Tibial nerve (tissue), 4 donors: ENCODE results near the gene MBD3. TPM values are rescaled to one million over a fixed set of nuclear protein-coding genes. Genes with fewer than 3 reads are reported as not detected.

ENCODE experiments used
- DNase-seq, 2 donors: peaks; one replicate each; pipeline ENCODE4 v3.0.0-alpha.2; 2019; ENCODE audit warnings: low spot score in 2 of 2
- H3K27ac ChIP-seq, 4 donors: fragments of 200-600 bp; sonication (generic) in 3 of 4; one replicate each; pipeline ENCODE4 v1.5.1; 2017 to 2019; ENCODE audit warnings: mild to moderate bottlenecking in 1 of 4
- H3K27me3 ChIP-seq, 2 donors: fragments of 200-600 bp; sonication (generic) in 1 of 2; one replicate each; pipeline versions ENCODE4 v1.5.1 to v1.6.0; 2017 to 2019
- H3K36me3 ChIP-seq, 3 donors: fragments of 200-600 bp; sonication (generic); one replicate each; pipeline ENCODE4 v1.5.1; 2018 to 2019
- H3K4me1 ChIP-seq, 4 donors: fragments of 200-600 bp; sonication (generic) in 3 of 4; one replicate each; pipeline ENCODE4 v1.5.1; 2017 to 2019
- H3K4me3 ChIP-seq, 4 donors: fragments of 200-600 bp; sonication (generic) in 3 of 4; one replicate each; pipeline ENCODE4 v1.5.1; 2017 to 2019; ENCODE audit warnings: mild to moderate bottlenecking in 1 of 4, moderate library complexity in 1 of 4
- H3K9me3 ChIP-seq, 4 donors: fragments of 200-600 bp; sonication (generic) in 3 of 4; one replicate each; pipeline ENCODE4 v1.5.1; 2017 to 2019
- CTCF ChIP-seq, 5 experiments: fragments of 200-600 bp in 3 of 5; fragments of 450-650 bp in 2 of 5; sonication (generic) in 3 of 5; IDR thresholded peaks; one replicate each; pipeline ENCODE4 v1.5.1; 2016 to 2019; ENCODE audit warnings: antibody characterized with exemption in 5 of 5, mild to moderate bottlenecking in 3 of 5, moderate library complexity in 2 of 5
- EP300 ChIP-seq, 2 donors: sonication (generic); formaldehyde crosslinking; IDR thresholded peaks; one replicate each; pipeline ENCODE4 v1.6.1; 2017; ENCODE audit warnings: antibody characterized with exemption in 2 of 2, mild to moderate bottlenecking in 1 of 2
- POLR2A ChIP-seq, 2 donors: fragments of 450-650 bp; IDR thresholded peaks; one replicate each; pipeline ENCODE4 v1.6.1; 2017; ENCODE audit warnings: antibody characterized with exemption in 2 of 2, mild to moderate bottlenecking in 2 of 2, moderate library complexity in 2 of 2
- WGBS, 2 donors: methylation state at CpG; one replicate each; pipeline ENCODE4 v1.1.5; 2018; 5-methylcytosine and 5-hydroxymethylcytosine counted together
- total RNA-seq, 4 donors: library from RNA; depleted of rRNA; stranded (reverse); fragments of >200 nt; gene quantifications; one replicate each; pipeline ENCODE4 v1.1.0, GENCODE V29; 2016

The MBD3 gene
- total RNA-seq, 4 donors from 2014 or later = 62.9 to 144 (median 91.4) TPM

GRCh38 chr19:1610579-1610978, 17.9 kb upstream of the MBD3 start:
- H3K27ac ChIP-seq = no peak overlapping the region
- H3K36me3 ChIP-seq = peaks cover 7 to 62% (median 12%) of the 10 kb centered on the region in 3 donors
- H3K9me3 ChIP-seq = no peaks in the 10 kb centered on the region
- DNase-seq = no peak
- no peak for TF ChIP-seq CTCF (IDR thresholded peaks at IDR 0.05)
- TF ChIP-seq POLR2A (IDR thresholded peaks at IDR 0.05) = no peak
- TF ChIP-seq EP300 (IDR thresholded peaks at IDR 0.05) = no peak
- H3K27me3 ChIP-seq = no peaks in the 10 kb centered on the region
- peaks cover 0 to 9% (median 6%) of the 10 kb centered on the region in 4 donors for H3K4me1 ChIP-seq
- 81 to 83% methylated on average over 10 to 11 of the region's 11 CpGs for WGBS, 2 donors
- no peak overlapping the region for H3K4me3 ChIP-seq

- no peaks in the 10 kb centered on the region for H3K27me3 ChIP-seq
- TF ChIP-seq POLR2A (IDR thresholded peaks at IDR 0.05) = no peak
- no peak for TF ChIP-seq CTCF (IDR thresholded peaks at IDR 0.05)
- TF ChIP-seq EP300 (IDR thresholded peaks at IDR 0.05) = no peak
- no peak for DNase-seq
- H3K27ac ChIP-seq = no peak overlapping the region
- H3K4me3 ChIP-seq = no peak overlapping the region
- peaks cover 7 to 55% (median 12%) of the 10 kb centered on the region in 3 donors for H3K36me3 ChIP-seq
- peaks cover 0 to 9% (median 6%) of the 10 kb centered on the region in 4 donors for H3K4me1 ChIP-seq
- H3K9me3 ChIP-seq = no peaks in the 10 kb centered on the region
- WGBS, 2 donors = 85 to 88% methylated on average over 11 to 16 of the region's 16 CpGs
These were observed 17.2 kb upstream of the MBD3 start for GRCh38 chr19:1609680-1610474.

- Histone ChIP-seq H3K36me3 (peaks cover 7 to 47% (median 12%) of the 10 kb centered on the region in 3 donors), H3K4me3 (peak overlapping the region in 1 of 4 donors; percentile 12), H3K4me1 (peaks cover 0 to 15% (median 14%) of the 10 kb centered on the region in 4 donors), H3K27me3 (no peaks in the 10 kb centered on the region), H3K9me3 (no peaks in the 10 kb centered on the region), H3K27ac (peak overlapping the region in 1 of 4 donors; percentile 7)
- TF ChIP-seq CTCF (IDR thresholded peaks at IDR 0.05) (no peak), EP300 (IDR thresholded peaks at IDR 0.05) (no peak), POLR2A (IDR thresholded peaks at IDR 0.05) (no peak)
- 40 to 42% methylated on average over 7 to 10 of the region's 10 CpGs for WGBS, 2 donors
- no peak for DNase-seq
These were observed 16.4 kb upstream of the MBD3 start for GRCh38 chr19:1609103-1609396.

GRCh38 chr19:1608359-1609102, 15.9 kb upstream of the MBD3 start:
- no peaks in the 10 kb centered on the region for H3K27me3 ChIP-seq
- H3K27ac ChIP-seq = peak overlapping the region in 1 of 4 donors; percentile 7
- H3K4me3 ChIP-seq = peak overlapping the region in 1 of 4 donors; percentile 12
- H3K4me1 ChIP-seq = peaks cover 0 to 20% (median 19%) of the 10 kb centered on the region in 4 donors
- TF ChIP-seq POLR2A (IDR thresholded peaks at IDR 0.05) (no peak), EP300 (IDR thresholded peaks at IDR 0.05) (no peak), CTCF (IDR thresholded peaks at IDR 0.05) (no peak)
- WGBS, 2 donors = 64 to 67% methylated on average over 16 to 18 of the region's 23 CpGs
- peaks cover 7 to 42% (median 7%) of the 10 kb centered on the region in 3 donors for H3K36me3 ChIP-seq
- no peak for DNase-seq
- no peaks in the 10 kb centered on the region for H3K9me3 ChIP-seq
